T follicular helper cell (primary cell): ENCODE measurements around the gene PHF21B.
A peak's percentile ranks its signal among the peaks of the same experiment; 100 is the strongest.
"Not testable (repeated sequence)": the region's sequence is repeated elsewhere in the genome, so short reads cannot be mapped to it uniquely, and the experiment has no call there.

Experiments
- DNase-seq: peaks from one replicate; pipeline ENCODE4 v3.0.0-alpha.2; 2020; ENCODE audit warnings: low read depth

PHF21B gene

DNA sequence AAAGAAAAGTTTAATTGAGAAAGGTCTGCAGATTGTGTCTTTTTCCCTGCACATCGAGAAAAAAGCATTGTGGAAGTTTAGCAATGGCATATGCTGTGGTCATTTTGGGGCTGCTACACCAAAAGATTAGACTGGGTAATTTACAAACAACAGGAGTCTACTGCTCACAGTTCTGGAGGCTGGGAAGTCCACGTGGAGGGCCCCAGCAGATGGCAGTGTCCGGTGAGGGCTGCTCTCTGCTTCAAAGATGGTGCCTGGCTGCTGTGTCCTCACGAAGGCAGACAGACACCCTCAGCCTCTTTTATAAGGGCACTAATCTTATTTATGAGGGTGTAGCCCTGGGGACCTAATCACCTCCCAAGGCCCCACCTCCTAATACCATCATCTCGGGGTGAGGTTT lies 21.1 kb downstream of the PHF21B start:
- no peak for DNase-seq

DNA sequence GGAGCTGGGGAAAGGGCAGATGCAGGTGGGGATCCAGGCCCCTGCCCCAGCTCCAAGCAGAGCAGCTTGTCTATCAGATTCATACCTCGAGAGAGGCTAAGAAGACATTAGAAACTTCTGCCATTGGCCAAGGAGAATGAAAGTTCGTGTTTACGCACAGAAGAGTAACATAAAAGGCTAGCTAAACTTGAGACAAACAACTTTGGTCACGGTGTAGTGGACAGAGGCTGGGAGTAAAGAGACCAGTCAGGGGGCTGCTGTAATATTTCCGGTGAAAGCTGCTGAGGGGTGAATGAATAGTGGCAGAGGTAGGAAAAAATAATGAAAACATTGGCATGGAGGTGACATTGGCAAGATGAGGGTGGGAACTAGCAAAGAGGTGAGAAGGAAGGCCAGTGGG lies 22.9 kb downstream of the PHF21B start:
- no peak for DNase-seq

- DNase-seq = no peak
Observed at GRCh38 chr22:44985906-44986527, 23.8 kb downstream of the PHF21B start.

DNA sequence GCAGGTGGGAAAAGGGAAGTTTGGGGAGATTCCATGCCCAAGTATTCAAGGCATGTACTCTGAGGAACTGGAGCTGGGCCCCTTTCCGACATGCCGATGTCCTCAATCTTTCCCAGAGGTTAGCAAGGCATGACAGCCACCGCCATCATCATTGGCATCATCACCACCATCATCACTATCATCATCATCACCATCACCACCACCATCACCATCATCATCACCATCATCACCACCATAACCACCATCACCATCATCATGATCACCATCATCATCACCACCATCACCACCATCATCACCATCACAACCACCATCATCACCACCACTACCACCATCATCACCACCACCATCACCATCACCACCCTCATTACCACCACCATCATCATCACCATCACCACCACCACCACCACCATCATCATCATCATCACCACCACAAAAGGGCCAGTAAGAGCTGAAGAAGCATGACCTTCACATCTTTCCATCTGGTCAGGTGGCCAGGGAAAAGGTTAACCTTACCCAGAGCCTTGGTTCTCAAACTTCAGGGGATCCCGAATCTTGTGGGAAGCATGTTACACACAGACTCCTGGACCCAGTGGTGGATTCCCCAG lies 25.8 kb downstream of the PHF21B start:
- DNase-seq = no peak

- no peak for DNase-seq
Observed at GRCh38 chr22:44982445-44982844, 27.4 kb downstream of the PHF21B start.

GRCh38 chr22:44981857-44982256 lies 27.9 kb downstream of the PHF21B start:
- DNase-seq = no peak

GRCh38 chr22:44979154-44979553 lies 30.7 kb downstream of the PHF21B start:
- no peak for DNase-seq

DNA sequence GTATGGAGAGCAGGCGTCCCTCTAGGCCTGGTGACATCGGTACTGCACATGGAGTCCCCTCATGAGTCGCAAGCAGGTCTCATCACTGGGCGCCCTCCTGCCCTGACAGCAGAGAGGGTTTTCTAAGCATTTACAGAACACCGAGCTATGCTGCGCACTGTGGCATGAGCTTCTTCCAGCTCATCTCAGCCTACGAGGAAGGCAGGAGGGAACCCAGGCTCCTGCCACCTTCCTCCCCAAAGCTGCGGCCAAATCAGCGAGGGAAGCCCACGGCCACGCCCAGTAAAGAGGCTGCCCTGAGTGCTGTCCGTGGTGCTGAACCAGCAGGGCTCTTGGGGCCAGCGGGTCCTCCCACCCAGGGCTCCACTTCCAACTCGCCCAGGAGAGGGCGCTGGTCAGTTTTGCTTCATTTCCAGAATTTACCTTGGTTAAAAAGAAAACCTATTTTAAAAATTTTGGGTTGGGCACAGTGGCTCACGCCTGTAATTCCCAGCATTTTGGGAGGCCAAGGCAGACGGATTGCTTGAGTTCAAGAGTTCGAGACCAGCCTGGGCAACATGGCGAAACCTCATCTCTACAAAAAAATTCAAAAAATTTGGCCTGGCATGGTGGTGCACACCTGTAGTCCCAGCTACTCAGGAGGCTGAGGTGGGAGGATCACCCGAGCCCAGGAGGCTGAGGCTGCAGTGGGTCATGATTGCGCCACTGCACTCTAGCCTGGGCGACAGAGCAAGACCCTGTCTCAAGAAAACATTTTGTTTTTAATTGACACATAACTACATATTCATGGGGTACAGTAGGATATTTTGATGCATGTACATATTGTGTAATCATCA lies 34.2 kb downstream of the PHF21B start:
- peak; percentile 20 for DNase-seq

- DNase-seq = no peak
Observed at GRCh38 chr22:44974454-44974853, 35.4 kb downstream of the PHF21B start.

- no peak for DNase-seq
Observed at GRCh38 chr22:44973829-44974228, 36.0 kb downstream of the PHF21B start.

DNA sequence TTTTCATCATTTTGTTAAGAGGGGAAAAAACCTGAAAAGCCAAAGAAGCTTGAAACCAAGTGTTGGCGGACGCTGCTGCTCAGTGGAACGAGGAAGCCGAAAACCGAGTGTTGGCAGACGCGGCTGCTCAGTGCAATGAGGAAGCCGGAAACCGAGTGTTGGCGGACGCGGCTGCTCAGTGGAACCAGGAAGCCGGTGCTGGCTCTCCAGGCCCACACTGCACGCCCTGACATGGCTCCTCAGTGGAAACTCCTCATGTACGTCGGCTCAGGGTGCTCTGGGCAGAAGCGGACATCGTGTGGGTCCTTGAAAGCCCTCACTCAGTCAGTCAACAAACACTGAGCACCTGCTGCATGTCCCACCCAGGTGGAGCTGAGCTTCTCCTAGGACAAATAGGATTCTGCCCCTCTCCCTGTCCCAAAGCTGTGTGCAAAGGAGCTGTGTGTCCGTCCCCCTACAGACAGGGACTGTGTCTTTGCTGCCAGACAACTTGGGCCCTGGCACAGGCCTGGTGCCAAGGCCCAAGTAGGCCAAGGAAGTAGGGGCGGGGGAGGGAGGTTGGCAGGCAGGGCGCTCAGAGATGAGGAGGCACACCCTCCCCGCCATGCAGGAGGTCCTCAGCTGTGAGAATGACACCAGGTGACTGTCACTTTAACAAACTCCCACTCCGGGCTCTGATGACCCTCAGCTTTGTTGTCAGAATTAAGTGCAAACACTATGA lies 37.3 kb downstream of the PHF21B start:
- no peak for DNase-seq

DNA sequence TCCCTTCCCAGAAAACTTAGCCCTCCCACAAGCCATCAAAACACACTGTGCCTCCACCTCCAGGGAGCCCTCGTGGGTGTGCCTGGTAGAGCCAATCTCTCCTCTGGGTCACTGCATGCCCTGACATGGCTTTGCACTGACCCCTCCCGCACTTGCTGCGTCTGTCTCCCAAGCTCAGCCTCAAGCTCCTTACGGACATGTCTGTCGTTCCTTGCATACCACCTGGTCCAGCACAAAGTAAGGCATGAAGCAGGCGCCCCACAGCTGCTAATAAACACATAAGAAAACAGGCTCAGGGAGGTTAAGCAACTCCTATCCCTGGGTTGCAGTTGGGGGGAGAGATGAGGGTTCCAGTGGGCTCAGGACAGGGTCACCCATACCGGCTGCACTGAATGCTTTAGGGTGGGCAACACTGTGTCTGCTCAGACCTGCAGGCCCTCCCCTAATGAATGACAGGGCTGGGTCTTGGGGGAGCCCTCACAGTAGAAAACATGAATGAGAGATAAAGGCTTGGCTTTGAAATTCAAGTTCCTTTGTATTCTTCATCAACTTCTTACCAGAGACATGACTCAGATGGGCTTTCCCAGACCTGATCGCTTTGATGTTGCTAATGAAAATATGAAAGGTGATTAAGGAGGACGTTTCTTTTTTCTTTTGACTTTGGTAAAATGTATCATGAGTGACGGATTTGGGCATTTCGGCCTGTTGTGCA lies 38.0 kb downstream of the PHF21B start:
- DNase-seq = no peak

GRCh38 chr22:44970291-44970690 lies 39.5 kb downstream of the PHF21B start:
- no peak for DNase-seq

- DNase-seq = no peak
Observed at GRCh38 chr22:44969817-44970216, 40.0 kb downstream of the PHF21B start.

DNA sequence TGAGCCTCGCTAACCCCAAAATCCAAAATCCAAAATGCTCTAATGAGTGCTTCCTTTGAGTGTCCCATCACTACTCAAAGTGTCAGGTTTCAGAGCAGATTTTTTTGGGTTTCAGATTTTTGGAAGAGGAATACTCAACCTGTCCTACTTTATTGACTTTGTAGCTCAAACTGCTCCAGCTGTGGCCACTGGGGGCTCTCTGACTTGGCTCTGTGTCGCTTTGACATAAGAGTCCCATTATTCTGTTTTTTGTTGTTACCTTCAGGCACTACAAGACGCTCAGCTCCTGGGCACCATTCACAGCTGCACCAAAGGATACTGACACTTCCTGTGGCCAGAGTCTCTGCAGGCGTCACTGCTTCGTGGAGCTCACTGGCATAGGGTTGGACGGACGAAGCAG lies 41.1 kb downstream of the PHF21B start:
- no peak for DNase-seq

- DNase-seq = no peak
Observed at GRCh38 chr22:44965171-44965570, 44.6 kb downstream of the PHF21B start.

GRCh38 chr22:44964722-44965078 lies 45.1 kb downstream of the PHF21B start:
- DNase-seq = no peak

- no peak for DNase-seq
Observed at GRCh38 chr22:44963832-44964721, 45.7 kb downstream of the PHF21B start.

DNA sequence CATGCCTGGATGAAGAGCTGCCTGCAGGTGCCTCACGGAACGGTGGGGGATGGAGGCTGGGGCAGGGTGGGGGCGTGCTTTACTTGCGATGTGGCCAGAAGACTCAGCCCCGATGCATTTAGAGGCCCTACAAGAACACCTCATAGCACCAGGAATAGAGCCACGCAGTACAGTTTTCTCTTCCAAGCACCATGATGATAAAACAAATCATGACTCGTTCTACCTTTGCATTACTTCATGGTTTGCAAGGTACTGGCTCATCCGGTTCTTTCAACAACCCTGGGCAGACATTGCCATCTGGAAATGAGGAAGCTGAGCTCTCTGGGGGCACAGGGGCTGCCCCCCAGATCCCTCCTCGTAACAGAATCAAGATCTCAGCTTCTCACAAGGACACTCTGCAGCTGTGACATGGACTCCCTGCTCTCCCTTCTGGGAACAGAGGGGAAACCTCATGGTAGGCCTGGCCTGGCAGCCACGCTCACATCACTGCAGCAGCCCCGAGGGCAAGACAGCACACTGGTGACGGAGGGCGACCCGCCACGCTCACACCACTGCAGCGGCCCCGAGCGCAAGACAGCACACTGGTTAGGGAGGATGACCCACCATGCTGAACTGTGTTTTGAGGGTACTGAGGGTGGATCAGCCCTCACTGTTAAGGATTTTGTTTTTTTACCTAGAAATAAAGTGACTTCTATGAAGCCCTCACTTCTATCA lies 46.9 kb downstream of the PHF21B start:
- DNase-seq = no peak

DNA sequence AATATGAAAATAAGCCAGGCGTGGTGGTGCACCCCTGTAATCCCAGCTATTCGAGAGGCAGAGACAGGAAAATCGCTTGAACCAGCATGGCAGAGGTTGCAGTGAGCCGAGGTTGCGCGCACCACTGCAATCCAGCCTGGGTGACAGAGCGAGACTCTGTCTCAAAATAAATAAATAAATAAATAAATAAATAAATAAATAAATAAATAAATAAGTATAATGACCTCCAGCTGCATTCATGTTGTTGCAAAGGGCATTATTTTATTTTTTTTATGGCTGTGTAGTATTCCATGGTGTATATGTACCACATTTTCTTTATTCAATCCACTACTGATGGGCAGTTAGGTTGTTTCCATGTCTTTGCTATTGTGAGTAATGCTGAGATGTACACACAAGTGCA lies 48.1 kb downstream of the PHF21B start:
- not testable (repeated sequence) for DNase-seq
